Keratinocyte (primary cell): ENCODE measurements around the gene CYP4F3.

Experiments
- EZH2 ChIP-seq: IDR thresholded peaks from one replicate; pipeline ENCODE4 v1.6.1; 2012; ENCODE audit warnings: inconsistent platforms, mild to moderate bottlenecking, low read length, moderate library complexity
- TF ChIP-seq, protein P1 (sequence below), 3 experiments: IDR thresholded peaks in 1 of 3; conservative IDR thresholded peaks in 1 of 3; optimal IDR thresholded peaks in 1 of 3; 2 replicates in 2 of 3; 3 replicates in 1 of 3; pipeline versions ENCODE3 to v1.5.1; 2011; ENCODE audit warnings: low read length in 3 of 3, mild to moderate bottlenecking in 3 of 3, moderate library complexity in 2 of 3, control low read depth in 1 of 3, inconsistent platforms in 1 of 3; ENCODE audit not compliant: insufficient read depth in 2 of 3; ENCODE audit errors: extremely low read depth in 1 of 3

DNA sequence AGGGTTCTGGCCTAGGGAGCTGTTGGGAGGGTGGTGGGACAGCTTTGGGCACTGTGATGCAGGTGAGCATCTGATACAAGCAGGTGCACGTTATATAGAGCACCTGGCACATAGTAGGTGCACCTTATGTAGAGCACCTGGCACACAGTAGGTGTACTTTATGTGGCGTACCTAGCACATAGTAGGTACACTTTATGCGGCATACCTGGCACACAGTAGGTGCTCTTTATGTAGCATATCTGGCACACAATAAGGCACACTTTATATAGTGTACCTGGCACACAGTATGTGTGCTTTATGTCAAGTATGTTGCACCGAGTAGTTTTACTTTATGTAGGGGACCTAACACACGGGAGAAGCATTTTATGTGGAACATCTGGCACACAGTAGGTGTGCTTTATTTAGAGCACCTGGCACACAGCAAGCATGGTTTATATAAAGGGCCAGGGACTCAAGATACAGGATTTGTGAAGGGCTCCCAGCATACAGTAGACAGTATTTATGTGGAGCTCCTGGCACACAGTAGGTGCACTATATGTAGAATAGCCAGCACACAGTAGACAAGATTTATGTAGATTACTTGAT, 30.6 kb downstream of the CYP4F3 start:
- TF ChIP-seq, protein P1, sequence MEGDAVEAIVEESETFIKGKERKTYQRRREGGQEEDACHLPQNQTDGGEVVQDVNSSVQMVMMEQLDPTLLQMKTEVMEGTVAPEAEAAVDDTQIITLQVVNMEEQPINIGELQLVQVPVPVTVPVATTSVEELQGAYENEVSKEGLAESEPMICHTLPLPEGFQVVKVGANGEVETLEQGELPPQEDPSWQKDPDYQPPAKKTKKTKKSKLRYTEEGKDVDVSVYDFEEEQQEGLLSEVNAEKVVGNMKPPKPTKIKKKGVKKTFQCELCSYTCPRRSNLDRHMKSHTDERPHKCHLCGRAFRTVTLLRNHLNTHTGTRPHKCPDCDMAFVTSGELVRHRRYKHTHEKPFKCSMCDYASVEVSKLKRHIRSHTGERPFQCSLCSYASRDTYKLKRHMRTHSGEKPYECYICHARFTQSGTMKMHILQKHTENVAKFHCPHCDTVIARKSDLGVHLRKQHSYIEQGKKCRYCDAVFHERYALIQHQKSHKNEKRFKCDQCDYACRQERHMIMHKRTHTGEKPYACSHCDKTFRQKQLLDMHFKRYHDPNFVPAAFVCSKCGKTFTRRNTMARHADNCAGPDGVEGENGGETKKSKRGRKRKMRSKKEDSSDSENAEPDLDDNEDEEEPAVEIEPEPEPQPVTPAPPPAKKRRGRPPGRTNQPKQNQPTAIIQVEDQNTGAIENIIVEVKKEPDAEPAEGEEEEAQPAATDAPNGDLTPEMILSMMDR (optimal IDR thresholded peaks at IDR 0.05 in 1 of 3, IDR thresholded peaks at IDR 0.05 in 1 of 3, conservative IDR thresholded peaks at IDR 0.05 in 1 of 3; ENCODE audit: extremely low read depth in 1 of 3, insufficient read depth in 2 of 3, low read length in 3 of 3) = no peak
- TF ChIP-seq EZH2 = no peak
